HG03025 (cell line): Measurements from ENCODE around the gene SFXN2.

Experiments used
- ATAC-seq: cut with Tn5 transposase; IDR thresholded peaks from one replicate; pipeline ENCODE4 v1.9.1; 2021; ENCODE audit warnings: mild to moderate bottlenecking, moderate library complexity; ENCODE audit not compliant: unreplicated experiment, low FRiP score

Gene SFXN2

GRCh38 chr10:102773320-102773719, 58.9 kb downstream of the SFXN2 start:
- ATAC-seq: no peak

- no peak for ATAC-seq
These were observed 59.5 kb downstream of the SFXN2 start for GRCh38 chr10:102773986-102774385.

DNA sequence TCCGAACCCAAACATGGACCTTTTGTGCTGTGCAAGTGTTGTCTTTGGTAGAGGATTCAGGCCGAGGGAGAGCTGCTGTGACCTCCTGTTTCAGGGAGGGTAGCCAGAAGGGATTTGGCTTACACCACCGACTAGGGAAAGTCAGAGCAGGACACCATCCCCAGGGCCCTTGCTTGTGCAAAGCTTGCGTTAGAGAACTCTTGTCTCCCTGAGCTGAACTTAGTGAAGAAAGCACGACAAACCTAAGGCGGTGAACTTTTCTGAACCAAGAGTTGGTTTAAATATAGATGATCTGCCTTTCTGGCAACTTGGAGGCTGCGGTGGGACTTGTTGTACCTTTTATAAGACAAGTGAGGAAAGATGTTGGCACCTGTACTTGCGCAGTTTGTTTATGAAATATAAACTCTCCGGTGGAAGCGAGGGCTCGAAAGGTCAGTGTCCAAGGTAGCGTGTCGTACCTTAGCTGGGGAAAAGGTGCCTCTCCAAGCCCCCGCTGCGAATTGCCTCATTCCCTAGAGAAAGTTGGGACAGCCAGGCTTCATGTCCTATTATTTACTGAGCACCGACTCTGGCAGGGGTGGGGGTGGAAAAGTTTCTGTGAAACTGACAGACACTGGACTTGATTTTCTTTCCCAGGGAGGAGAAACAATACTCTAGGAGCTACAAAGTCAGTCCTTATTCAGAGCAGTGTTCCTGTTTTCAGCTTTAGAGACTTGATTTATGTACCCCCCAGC, 60.9 kb downstream of the SFXN2 start:
- no peak for ATAC-seq

- no peak for ATAC-seq
These were observed 61.7 kb downstream of the SFXN2 start for GRCh38 chr10:102775935-102776669.

DNA sequence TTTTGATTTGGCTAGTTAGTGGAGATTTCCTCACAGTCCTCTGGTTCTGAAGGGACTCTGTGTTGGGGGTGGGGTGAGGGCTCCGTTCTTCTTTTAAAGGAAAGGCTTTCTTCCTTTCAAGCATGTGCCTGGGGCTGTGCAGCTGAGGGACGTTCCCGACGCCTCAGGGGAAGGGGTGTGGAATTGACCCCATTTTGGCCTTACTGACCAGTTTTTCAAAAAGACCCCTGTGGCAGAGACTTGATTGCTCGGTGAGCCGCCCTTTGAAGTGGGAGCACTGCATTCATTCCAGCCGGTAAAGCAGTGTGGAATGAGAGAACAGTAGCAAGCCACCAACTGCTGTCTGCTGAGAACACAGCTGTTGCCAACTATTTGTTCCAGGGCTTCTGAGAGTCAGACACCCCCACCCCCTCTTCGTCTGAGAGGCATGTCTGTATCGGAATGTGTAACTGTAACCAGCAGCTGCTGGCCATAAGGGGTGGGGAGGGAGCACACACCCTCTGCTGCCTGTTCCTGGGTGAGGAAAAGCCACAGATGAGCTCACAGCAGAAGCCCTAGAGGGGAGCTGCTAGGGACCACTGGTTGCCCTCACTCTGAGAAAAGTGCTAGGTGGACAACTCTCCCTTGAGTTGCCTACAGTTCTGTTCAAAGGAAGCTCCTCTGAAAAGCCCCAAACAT, 62.5 kb downstream of the SFXN2 start:
- ATAC-seq: no peak

DNA sequence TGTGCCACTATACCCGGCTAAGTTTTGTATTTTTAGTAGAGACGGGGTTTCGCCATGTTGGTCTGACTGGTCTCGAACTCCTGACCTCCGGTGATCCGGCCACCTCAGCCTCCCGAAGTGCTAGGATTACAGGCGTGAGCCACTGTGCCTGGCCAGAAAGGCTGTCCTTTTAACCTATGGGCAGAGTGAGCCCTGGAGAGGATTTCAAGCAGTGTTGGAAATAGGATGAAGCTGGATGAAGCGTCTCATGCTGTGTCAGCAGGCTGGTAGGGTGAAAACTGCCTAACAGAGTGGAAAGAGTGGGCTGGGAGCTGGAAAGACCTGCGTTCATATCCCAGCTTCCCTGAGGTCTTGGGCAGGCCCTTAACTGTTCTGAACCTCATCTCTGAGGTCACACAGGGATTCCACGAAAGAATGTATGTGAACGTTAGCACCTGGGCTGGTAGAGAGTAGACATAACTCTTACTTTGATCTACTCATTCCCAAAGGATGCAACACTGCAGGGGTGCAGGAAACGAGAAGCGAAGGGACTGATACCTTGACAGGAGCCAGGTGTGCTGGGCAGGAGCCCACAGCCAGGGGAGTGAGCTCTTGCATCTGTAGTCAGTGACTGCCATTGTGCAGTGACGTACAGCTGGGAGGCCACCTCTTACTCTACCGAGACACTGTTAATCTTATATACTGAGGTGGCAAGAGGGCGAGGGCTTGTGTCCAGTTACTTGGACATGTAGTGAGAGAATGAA, 63.4 kb downstream of the SFXN2 start:
- no peak for ATAC-seq

GRCh38 chr10:102778781-102779180, 64.3 kb downstream of the SFXN2 start:
- no peak for ATAC-seq

GRCh38 chr10:102779680-102780526, 65.5 kb downstream of the SFXN2 start:
- no peak for ATAC-seq

DNA sequence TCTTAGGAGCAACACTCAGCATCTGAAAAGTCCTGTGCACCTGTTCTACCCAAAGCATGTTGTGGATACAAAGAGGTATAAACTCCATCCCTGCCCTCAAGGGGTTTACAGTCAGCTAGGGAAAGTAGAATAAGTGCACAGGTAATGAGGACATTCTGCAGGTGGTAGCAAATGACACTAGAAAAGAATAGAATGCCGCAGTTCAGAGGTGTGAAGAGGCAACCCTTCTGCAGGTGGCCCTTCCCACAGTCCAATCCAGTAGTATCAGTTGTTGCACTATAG, 66.0 kb downstream of the SFXN2 start:
- ATAC-seq: no peak

GRCh38 chr10:102781090-102781920, 66.9 kb downstream of the SFXN2 start:
- no peak for ATAC-seq

DNA sequence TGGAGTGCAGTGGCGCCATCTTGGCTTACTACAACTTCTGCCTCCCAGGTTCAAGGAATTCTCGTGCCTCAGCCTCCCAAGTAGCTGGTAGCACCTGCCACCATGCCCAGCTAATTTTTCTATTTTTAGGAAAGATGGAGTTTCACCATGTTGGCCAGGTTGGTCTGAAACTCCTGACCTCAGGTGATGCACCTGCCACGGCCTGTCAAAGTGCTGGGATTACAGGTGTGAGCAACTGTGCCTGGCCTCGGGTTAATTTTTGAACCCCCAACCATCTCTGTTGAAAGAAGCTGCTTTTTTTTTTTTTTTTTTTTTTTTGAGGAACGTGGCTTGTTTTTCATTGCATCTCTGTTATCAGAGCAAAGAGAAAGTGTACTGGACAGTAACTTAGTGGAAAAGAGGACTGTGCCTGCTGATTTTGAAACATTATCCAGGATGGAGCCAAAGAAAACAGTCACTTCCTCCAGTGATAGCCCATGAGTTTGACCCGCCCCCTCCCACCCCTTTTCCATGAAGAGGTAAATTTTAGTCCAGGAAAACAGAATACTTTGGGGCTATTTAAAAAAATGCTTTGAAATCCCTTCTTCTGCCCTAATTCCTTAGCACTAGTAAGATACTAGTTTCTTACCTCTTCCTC, 67.6 kb downstream of the SFXN2 start:
- ATAC-seq: no peak

GRCh38 chr10:102782673-102783551, 68.5 kb downstream of the SFXN2 start:
- ATAC-seq: no peak

- no peak for ATAC-seq
These were observed 69.1 kb downstream of the SFXN2 start for GRCh38 chr10:102783568-102783967.

- ATAC-seq: no peak
These were observed 71.4 kb downstream of the SFXN2 start for GRCh38 chr10:102785818-102786217.

- ATAC-seq: no peak
These were observed 77.4 kb downstream of the SFXN2 start for GRCh38 chr10:102791754-102792395.
